ENCODE data around the gene MARS1. TPM values are rescaled to one million over a fixed set of nuclear protein-coding genes. Genes with fewer than 3 reads are reported as not detected.
"Not testable (repeated sequence)": the region's sequence is repeated elsewhere in the genome, so short reads cannot be mapped to it uniquely, and the experiment has no call there.

The MARS1 gene
- polyA plus RNA-seq, 4 donors, result 94.7 to 157 (median 126) TPM

DNA sequence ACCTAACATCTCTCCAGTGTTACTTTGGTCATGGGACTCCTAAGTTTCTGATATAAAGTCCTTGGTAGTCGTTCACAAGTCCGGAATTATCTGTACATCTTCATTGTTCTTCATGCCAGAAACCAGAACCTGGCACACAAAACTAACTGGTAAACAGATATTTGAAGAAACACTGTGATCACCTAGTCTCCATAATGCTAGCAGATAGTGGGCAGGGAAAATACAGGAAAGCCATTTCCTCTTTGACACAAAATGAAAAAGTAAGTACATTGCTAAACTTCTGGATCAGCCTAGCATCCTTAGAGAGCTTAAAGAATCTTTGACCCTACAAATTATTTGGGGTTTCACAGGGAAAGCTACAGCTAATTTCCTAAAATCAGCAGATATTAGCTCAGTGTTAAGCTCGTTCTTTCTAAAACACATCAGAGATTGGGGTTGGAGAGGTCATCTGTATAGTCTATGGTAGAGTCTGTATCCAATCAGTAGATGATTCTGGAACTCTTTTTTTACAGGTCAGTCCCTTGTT, 27.6 kb downstream of the MARS1 start:
- no peak for DNase-seq (ENCODE audit: low read depth in 4 of 4, low spot score in 2 of 4)

GRCh38 chr12:57515934-57516541, 28.2 kb downstream of the MARS1 start:
- DNase-seq (ENCODE audit: low read depth in 4 of 4, low spot score in 2 of 4), result no peak

- DNase-seq (ENCODE audit: low read depth in 4 of 4, low spot score in 2 of 4), result no peak
Observed at GRCh38 chr12:57516617-57517153, 28.8 kb downstream of the MARS1 start.

- no peak for DNase-seq (ENCODE audit: low read depth in 4 of 4, low spot score in 2 of 4)
Observed at GRCh38 chr12:57517187-57517586, 29.3 kb downstream of the MARS1 start.

GRCh38 chr12:57517718-57518117, 29.9 kb downstream of the MARS1 start:
- not testable (repeated sequence) for DNase-seq (ENCODE audit: low read depth in 4 of 4, low spot score in 2 of 4)

DNA sequence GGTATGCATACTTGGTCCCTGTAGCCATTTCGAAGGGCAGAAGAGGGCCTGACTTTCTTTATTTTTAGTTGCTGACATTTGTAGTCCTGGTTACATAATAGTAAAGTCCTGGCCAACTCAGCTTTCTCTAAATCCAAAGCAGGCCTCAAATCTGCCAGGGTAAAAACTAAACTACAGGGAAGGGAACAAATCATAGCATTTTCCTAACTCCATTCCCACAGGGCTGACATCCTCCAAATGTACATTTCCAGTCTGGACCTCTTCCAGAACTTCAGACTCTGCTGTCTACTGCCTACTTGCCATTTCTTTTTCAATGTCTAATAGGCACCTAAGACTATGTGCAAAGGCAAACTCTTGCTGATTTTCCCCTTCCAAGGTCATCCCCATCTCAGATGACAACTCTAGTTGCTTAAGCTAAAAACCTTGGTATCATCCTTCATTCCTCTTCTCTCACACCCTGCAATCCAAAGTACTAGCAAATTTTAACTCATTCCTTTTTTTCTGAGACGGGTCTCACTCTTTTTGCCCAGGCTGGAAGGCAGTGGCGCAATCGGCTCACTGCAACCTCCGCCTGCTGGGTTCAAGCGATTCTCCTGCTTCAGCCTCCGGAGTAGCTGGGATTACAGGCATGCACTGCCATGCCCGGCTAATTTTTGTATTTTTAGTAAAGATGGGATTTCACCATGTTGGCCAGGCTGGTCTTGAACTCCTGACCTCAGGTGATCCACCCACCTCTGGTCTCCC, 30.5 kb downstream of the MARS1 start:
- no peak for DNase-seq (ENCODE audit: low read depth in 4 of 4, low spot score in 2 of 4)

DNA sequence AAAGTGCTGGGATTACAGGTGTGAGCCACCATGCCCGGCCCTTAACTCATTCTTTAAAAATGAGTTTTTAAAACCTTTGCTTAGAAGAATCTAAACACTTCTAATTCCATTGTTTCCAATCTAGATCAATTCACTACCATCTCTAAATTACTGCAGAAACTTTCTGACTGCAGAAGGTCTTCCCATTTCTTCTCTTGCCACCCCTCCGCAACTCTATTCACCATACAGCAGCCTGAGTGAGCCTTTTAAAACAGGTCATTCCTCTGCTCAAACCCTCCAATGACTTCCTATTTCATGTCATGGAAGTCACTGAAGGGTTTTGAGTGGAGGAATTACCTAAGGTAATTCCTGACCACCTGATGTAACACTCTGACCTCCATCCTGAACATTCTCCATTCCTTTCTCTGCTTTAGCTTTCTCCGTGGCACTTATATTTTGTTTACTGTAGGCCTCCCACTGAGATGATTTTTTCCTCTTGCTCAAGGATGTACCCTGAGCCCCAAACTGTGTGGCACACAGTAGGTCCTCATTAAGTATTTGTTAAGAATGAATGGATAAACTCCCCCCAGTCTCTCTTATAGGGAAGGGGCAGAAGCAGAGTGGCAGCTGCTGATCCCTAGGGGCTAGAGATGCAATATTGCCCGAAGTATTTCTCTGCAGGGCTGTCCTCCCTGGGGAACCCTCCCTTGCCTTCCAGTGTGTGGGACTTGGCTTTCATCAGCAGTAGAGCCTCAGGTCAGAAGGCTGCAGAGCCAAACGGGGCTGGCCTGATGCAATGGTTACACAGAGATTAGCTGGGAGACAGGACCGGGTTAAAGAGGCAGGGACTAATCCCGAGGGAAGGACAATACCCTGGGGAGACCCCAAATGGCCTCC, 31.3 kb downstream of the MARS1 start:
- DNase-seq (ENCODE audit: low read depth in 4 of 4, low spot score in 2 of 4), result no peak

DNA sequence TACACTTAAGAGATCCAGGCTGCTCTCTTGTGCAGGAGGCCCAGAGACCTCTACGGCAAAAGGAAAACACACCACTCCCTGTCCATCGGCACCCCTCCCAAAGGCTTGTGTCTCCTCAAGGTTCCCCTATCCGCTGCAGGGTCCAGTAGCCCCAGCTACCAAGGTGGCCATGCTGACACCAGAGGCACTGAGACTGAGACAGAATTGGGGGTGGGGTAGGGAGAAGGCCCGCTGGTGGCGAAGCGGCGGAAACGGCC, 31.9 kb downstream of the MARS1 start:
- DNase-seq (ENCODE audit: low read depth in 4 of 4, low spot score in 2 of 4), result peak in 1 of 4 donors; percentile 47

GRCh38 chr12:57520053-57520818, 32.4 kb downstream of the MARS1 start, which contains the start of gene DDIT3:
Gene DDIT3, minus strand, starts transcription at chr12:57520514. Its CDS starts 3,108 bp downstream, at chr12:57517406.
- peak; percentile 90 to 97 (median 96) for DNase-seq (ENCODE audit: low read depth in 4 of 4, low spot score in 2 of 4)

DNA sequence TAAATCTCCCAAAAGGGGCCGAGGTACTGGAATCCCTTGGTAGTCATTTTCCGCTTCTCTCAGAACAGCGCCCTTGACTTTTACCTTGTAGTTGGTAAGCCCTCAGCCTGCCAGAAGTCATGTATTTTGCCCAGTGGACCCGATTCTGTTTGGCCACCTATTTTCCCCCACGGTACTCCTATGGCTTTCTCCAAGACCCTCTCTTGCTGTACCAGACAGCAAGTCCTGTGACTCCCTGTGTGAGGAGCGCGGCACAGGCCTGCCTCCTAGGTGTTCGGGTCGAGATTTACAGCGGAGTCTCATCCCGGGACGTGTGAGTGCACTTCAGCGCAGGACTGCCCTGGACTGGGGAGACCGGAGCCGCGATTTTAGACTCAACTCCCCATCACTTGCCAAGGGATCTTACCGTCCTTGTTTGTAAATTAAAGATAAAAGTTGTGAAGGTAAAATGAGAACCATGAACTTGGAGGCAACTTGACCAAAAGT, 33.7 kb downstream of the MARS1 start:
- peak in 3 of 4 donors; percentile 21 to 47 (median 41) for DNase-seq (ENCODE audit: low read depth in 4 of 4, low spot score in 2 of 4)

GRCh38 chr12:57522011-57522886, 34.4 kb downstream of the MARS1 start, which contains the start of gene MBD6:
Gene MBD6, plus strand, starts transcription at chr12:57522824. Its CDS starts 1,480 bp downstream, at chr12:57524304.
- DNase-seq (ENCODE audit: low read depth in 4 of 4, low spot score in 2 of 4), result peak in 3 of 4 donors; percentile 75 to 82 (median 81)

GRCh38 chr12:57522887-57523705, 35.2 kb downstream of the MARS1 start:
- DNase-seq (ENCODE audit: low read depth in 4 of 4, low spot score in 2 of 4), result peak in 1 of 4 donors; percentile 69

GRCh38 chr12:57523706-57524614, 36.1 kb downstream of the MARS1 start:
- no peak for DNase-seq (ENCODE audit: low read depth in 4 of 4, low spot score in 2 of 4)

DNA sequence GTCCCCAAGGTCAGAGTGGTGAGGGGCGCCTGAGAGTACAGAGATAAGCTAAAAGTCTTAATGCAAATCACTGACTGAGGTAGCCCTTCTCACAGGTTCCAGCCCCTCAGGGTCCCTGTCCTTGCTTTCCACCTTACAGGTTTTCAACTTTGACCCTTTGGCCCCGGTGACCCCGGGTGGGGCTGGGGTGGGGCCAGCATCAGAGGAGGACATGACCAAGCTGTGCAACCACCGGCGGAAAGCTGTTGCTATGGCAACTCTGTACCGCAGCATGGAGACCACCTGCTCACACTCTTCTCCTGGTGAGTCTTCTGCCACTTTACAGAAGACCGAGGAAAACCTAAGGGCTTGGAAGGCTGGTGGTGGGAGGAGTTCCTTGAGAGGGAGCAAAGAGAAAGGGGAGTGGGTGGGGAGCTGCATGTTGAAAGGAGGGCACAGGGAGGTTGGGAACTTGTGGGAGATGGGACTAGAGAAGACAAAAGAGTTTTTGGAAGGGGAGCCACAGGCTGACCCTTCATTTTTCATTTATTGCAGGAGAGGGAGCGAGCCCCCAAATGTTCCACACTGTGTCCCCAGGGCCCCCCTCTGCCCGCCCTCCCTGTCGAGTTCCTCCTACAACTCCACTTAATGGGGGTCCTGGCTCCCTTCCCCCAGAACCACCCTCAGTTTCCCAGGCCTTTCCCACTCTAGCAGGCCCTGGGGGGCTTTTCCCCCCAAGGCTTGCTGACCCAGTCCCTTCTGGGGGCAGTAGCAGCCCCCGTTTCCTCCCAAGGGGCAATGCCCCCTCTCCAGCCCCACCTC, 37.1 kb downstream of the MARS1 start:
- DNase-seq (ENCODE audit: low read depth in 4 of 4, low spot score in 2 of 4), result no peak

DNA sequence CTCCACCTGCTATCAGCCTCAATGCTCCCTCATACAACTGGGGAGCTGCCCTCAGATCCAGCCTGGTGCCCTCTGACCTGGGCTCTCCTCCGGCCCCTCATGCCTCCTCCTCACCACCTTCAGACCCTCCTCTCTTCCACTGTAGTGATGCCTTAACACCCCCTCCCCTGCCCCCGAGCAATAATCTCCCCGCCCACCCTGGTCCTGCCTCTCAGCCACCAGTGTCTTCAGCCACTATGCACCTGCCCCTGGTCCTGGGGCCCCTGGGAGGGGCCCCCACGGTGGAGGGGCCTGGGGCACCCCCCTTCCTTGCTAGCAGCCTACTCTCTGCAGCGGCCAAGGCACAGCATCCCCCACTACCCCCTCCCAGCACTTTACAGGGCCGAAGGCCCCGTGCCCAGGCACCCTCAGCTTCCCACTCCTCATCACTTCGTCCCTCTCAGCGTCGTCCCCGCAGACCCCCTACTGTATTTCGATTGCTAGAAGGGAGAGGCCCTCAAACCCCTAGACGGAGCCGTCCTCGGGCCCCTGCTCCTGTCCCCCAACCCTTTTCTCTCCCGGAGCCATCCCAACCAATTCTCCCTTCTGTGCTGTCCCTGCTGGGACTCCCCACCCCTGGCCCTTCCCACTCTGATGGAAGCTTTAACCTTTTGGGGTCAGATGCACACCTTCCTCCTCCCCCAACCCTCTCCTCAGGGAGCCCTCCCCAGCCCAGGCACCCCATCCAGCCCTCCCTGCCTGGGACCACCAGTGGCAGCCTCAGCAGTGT, 37.9 kb downstream of the MARS1 start:
- no peak for DNase-seq (ENCODE audit: low read depth in 4 of 4, low spot score in 2 of 4)
